Upper lobe of left lung (tissue), 4 donors: ENCODE data around the gene FOLR2.

Source experiments
- EP300 ChIP-seq, 4 donors: sonication (generic); formaldehyde crosslinking; IDR thresholded peaks; one replicate each; pipeline ENCODE4 v1.5.1; 2017; ENCODE audit warnings: antibody characterized with exemption in 4 of 4, control low read depth in 2 of 4
- POLR2A ChIP-seq, 4 donors: fragments of 450-650 bp; IDR thresholded peaks; one replicate each; pipeline ENCODE4 v1.5.1; 2016 to 2017; ENCODE audit warnings: antibody characterized with exemption in 4 of 4, mild to moderate bottlenecking in 2 of 4
- POLR2AphosphoS5 ChIP-seq, 2 donors: sonication (generic); formaldehyde crosslinking; IDR thresholded peaks; one replicate each; pipeline ENCODE4 v1.5.1; 2017; ENCODE audit warnings: antibody characterized with exemption in 2 of 2
- TF ChIP-seq, protein P1 (sequence below), 6 experiments: fragments of 450-650 bp in 4 of 6; fragments of 200-600 bp in 2 of 6; sonication (generic) in 2 of 6; IDR thresholded peaks; one replicate each; pipeline ENCODE4 v1.5.1; 2016 to 2019; ENCODE audit warnings: antibody characterized with exemption in 6 of 6

DNA sequence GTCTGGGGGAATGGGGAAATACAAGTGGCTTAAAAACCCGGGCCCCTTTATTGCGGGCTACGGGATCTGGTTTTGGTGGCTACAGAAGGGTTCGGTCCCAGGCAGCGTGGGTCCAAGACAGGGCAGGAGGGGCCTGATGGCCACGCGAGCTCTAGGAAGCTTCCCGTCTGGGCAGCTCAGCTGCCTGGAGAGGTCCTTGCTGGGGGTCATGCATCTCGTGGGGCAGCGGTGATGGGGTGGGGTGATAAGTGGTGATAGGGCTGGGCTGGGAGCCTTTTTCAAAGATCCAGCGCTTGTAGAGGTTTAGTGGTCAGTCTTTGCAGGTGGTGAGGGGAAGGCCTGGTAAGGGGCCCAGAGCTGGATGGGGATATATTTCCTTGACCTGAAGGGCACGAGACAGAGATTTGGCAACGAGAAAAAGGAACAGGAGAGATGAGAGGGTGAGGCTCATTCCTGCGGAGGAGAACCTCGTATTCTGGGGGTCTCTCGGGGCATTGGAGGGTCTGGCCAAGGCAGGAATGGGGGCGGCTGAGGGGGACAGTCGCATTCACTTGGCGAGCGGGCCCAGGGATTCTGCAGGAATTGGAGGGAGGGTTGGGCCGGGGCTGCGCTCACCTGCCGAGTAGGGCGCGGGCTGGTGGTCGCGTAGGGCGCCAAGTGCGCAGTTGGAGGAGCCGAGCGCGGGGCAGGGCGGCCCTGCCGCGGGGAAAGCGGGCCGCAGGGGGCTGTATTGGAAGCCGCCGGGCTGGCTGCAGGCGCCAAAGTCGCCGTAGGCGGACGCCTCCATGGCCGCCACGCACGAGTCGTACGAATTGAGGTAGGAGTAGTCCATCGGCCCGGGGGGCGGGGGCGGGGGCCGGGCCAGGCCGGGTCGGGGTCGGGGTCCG lies 26.8 kb downstream of the FOLR2 start:
- TF ChIP-seq, protein P1, sequence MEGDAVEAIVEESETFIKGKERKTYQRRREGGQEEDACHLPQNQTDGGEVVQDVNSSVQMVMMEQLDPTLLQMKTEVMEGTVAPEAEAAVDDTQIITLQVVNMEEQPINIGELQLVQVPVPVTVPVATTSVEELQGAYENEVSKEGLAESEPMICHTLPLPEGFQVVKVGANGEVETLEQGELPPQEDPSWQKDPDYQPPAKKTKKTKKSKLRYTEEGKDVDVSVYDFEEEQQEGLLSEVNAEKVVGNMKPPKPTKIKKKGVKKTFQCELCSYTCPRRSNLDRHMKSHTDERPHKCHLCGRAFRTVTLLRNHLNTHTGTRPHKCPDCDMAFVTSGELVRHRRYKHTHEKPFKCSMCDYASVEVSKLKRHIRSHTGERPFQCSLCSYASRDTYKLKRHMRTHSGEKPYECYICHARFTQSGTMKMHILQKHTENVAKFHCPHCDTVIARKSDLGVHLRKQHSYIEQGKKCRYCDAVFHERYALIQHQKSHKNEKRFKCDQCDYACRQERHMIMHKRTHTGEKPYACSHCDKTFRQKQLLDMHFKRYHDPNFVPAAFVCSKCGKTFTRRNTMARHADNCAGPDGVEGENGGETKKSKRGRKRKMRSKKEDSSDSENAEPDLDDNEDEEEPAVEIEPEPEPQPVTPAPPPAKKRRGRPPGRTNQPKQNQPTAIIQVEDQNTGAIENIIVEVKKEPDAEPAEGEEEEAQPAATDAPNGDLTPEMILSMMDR (IDR thresholded peaks at IDR 0.05), result no peak
- TF ChIP-seq POLR2A (IDR thresholded peaks at IDR 0.05) (no peak), POLR2AphosphoS5 (IDR thresholded peaks at IDR 0.05) (no peak), EP300 (IDR thresholded peaks at IDR 0.05) (no peak)
